ENCODE results near the gene CHIA.
"Not testable (repeated sequence)": the region's sequence is repeated elsewhere in the genome, so short reads cannot be mapped to it uniquely, and the experiment has no call there.

The CHIA gene

DNA sequence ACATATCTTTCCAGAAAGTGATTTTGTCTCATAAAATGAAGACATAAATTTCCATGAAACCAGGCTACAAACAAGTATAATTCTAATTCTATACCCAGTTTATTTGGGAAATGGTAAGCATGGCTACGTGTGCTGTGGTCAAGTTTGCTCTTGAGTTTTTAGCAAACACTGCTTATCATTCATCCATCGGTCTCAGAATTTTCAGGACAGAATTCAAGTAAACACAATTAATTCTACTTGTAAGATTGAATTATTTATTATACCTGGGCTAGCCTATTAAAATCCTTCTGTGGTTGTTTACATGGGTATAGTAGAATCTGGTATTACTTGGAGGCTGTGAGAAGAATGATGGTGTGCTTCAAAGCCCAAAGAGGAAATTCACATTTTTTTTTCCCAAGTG, 68.3 kb downstream of the CHIA start:
- no peak for DNase-seq
- no peak overlapping the region for H3K27ac Mint-ChIP-seq
- H3K36me3 Mint-ChIP-seq (ENCODE audit: insufficient read depth) = no peaks in the 10 kb centered on the region
- H3K27me3 Mint-ChIP-seq = peaks cover 3 to 14% of the 10 kb centered on the region in 2 donors
- peaks cover 0 to 2% of the 10 kb centered on the region in 2 donors for H3K4me1 Mint-ChIP-seq (ENCODE audit: low read depth in 2 of 2)
- no peak for ATAC-seq (replicated peaks)
- no peaks in the 10 kb centered on the region for H3K9me3 Mint-ChIP-seq
- no peak overlapping the region for H3K4me3 Mint-ChIP-seq

DNA sequence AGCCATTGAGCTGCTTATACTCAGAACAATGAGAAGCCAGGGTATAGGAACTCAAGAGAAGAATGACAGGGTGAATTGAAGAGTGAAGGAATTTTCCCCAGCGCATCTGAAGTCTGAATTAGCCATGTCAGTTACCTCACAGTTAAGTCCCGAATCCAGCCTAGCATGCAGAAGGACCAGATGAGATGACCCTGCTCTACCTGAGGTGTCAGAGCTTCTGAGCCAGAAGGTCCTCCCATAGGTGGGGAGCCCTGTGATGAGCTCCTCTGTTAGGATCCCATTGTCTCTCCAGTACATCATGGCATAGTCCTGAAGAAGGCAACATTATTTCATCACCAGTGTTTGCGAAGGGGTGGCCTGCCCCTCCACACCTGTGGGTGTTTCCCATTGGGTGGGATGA, 68.7 kb downstream of the CHIA start:
- no peaks in the 10 kb centered on the region for H3K9me3 Mint-ChIP-seq
- no peak overlapping the region for H3K27ac Mint-ChIP-seq
- H3K27me3 Mint-ChIP-seq = peaks cover 5 to 18% of the 10 kb centered on the region in 2 donors
- H3K4me1 Mint-ChIP-seq (ENCODE audit: low read depth in 2 of 2) = peaks cover 0 to 2% of the 10 kb centered on the region in 2 donors
- no peaks in the 10 kb centered on the region for H3K36me3 Mint-ChIP-seq (ENCODE audit: insufficient read depth)
- no peak overlapping the region for H3K4me3 Mint-ChIP-seq
- DNase-seq = no peak
- no peak for ATAC-seq (replicated peaks)

DNA sequence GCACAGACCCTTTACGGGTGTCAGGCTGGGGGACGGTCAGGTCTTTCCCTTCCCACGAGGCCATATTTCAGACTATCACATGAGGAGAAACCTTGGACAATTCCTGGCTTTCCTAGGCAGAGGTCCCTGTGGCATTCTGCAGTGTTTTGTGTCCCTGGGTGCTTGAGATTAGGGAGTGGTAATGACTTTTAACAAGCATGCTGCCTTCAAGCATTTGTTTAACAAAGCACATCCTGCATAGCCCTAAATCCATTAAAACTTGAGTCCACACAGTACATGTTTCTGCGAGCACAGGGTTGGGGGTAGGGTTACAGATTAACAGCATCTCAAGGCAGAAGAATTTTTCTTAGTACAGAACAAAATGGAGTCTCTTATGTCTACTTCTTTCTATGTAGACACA, 69.6 kb downstream of the CHIA start:
- peaks cover 11 to 26% of the 10 kb centered on the region in 2 donors for H3K27me3 Mint-ChIP-seq
- H3K27ac Mint-ChIP-seq; H3K4me1 Mint-ChIP-seq (ENCODE audit: low read depth in 2 of 2); H3K36me3 Mint-ChIP-seq (ENCODE audit: insufficient read depth); ATAC-seq (replicated peaks); H3K9me3 Mint-ChIP-seq; DNase-seq; H3K4me3 Mint-ChIP-seq: not testable (repeated sequence)

GRCh38 chr1:111361761-111362160, 71.1 kb downstream of the CHIA start:
- Mint-ChIP-seq H3K36me3 (ENCODE audit: insufficient read depth) (no peaks in the 10 kb centered on the region), H3K27ac (no peak overlapping the region), H3K27me3 (peaks cover 24 to 39% of the 10 kb centered on the region in 2 donors), H3K4me1 (ENCODE audit: low read depth in 2 of 2) (no peaks in the 10 kb centered on the region), H3K4me3 (no peak overlapping the region), H3K9me3 (no peaks in the 10 kb centered on the region)
- ATAC-seq (replicated peaks) (no peak), DNase-seq (no peak)

- H3K4me3 Mint-ChIP-seq = no peak overlapping the region
- H3K4me1 Mint-ChIP-seq (ENCODE audit: low read depth in 2 of 2) = no peaks in the 10 kb centered on the region
- no peak for DNase-seq
- no peak overlapping the region for H3K27ac Mint-ChIP-seq
- H3K27me3 Mint-ChIP-seq = peaks cover 46 to 57% of the 10 kb centered on the region in 2 donors
- H3K36me3 Mint-ChIP-seq (ENCODE audit: insufficient read depth) = no peaks in the 10 kb centered on the region
- no peaks in the 10 kb centered on the region for H3K9me3 Mint-ChIP-seq
- ATAC-seq (replicated peaks) = no peak
These were observed 74.0 kb downstream of the CHIA start for GRCh38 chr1:111364690-111365089.

- no peak overlapping the region for H3K4me3 Mint-ChIP-seq
- ATAC-seq (replicated peaks) = no peak
- H3K4me1 Mint-ChIP-seq (ENCODE audit: low read depth in 2 of 2) = no peaks in the 10 kb centered on the region
- no peak for DNase-seq
- peaks cover 55 to 58% of the 10 kb centered on the region in 2 donors for H3K27me3 Mint-ChIP-seq
- no peaks in the 10 kb centered on the region for H3K36me3 Mint-ChIP-seq (ENCODE audit: insufficient read depth)
- no peaks in the 10 kb centered on the region for H3K9me3 Mint-ChIP-seq
- no peak overlapping the region for H3K27ac Mint-ChIP-seq
These were observed 75.6 kb downstream of the CHIA start for GRCh38 chr1:111366256-111366655.

- peaks cover 65 to 69% of the 10 kb centered on the region in 2 donors for H3K27me3 Mint-ChIP-seq
- no peak overlapping the region for H3K4me3 Mint-ChIP-seq
- H3K36me3 Mint-ChIP-seq (ENCODE audit: insufficient read depth) = no peaks in the 10 kb centered on the region
- DNase-seq (no peak), ATAC-seq (replicated peaks) (no peak)
- H3K9me3 Mint-ChIP-seq = no peaks in the 10 kb centered on the region
- H3K27ac Mint-ChIP-seq = no peak overlapping the region
- H3K4me1 Mint-ChIP-seq (ENCODE audit: low read depth in 2 of 2) = no peaks in the 10 kb centered on the region
These were observed 78.5 kb downstream of the CHIA start for GRCh38 chr1:111369177-111369576.

- Mint-ChIP-seq H3K27ac (no peak overlapping the region), H3K36me3 (ENCODE audit: insufficient read depth) (no peaks in the 10 kb centered on the region)
- no peak for DNase-seq
These were observed 79.0 kb downstream of the CHIA start for GRCh38 chr1:111369645-111370044.

More at GRCh38 chr1:111369645-111370044, 79.0 kb downstream of the CHIA start:
- Mint-ChIP-seq H3K4me3 (no peak overlapping the region), H3K9me3 (no peaks in the 10 kb centered on the region), H3K4me1 (ENCODE audit: low read depth in 2 of 2) (no peaks in the 10 kb centered on the region), H3K27me3 (peaks cover 67 to 69% of the 10 kb centered on the region in 2 donors)
- no peak for ATAC-seq (replicated peaks)
